SK-N-SH (cell line): ENCODE results near the gene RGS13.

ENCODE experiments used
- EP300 ChIP-seq, 2 experiments: IDR thresholded peaks; 2 replicates each; pipeline versions ENCODE4 v1.4.0 to v1.6.1; 2012; ENCODE audit warnings: borderline replicate concordance in 1 of 2, low read depth in 1 of 2, low read length in 1 of 2
- FOXJ3 ChIP-seq: sonication (generic); formaldehyde crosslinking; IDR thresholded peaks from 2 replicates; pipeline ENCODE4 v1.5.1; 2020; ENCODE audit warnings: mild to moderate bottlenecking, missing genetic modification reagents
- GABPA ChIP-seq: IDR thresholded peaks from 2 replicates; pipeline ENCODE4 v1.4.0; 2012; ENCODE audit warnings: low read depth, mild to moderate bottlenecking
- JUND ChIP-seq: IDR thresholded peaks from 2 replicates; pipeline ENCODE4 v1.4.0; 2012
- MEF2A ChIP-seq: IDR thresholded peaks from 2 replicates; pipeline ENCODE4 v1.4.0; 2012; ENCODE audit warnings: low read depth, borderline replicate concordance
- NRF1 ChIP-seq: IDR thresholded peaks from 2 replicates; pipeline ENCODE4 v1.6.1; 2012; ENCODE audit warnings: low read depth, mild to moderate bottlenecking, low read length
- POLR2AphosphoS5 ChIP-seq: IDR thresholded peaks from 2 replicates; pipeline ENCODE4 v1.6.1; 2012; ENCODE audit warnings: low read depth, low read length
- RAD21 ChIP-seq: IDR thresholded peaks from 2 replicates; pipeline ENCODE4 v1.6.1; 2012; ENCODE audit warnings: mild to moderate bottlenecking, low read length
- SIN3A ChIP-seq: IDR thresholded peaks from 2 replicates; pipeline ENCODE4 v1.6.1; 2012; ENCODE audit warnings: low read depth, mild to moderate bottlenecking, low read length, moderate library complexity, borderline replicate concordance
- YY1 ChIP-seq: IDR thresholded peaks from 2 replicates; pipeline ENCODE4 v1.4.0; 2012; ENCODE audit warnings: low read depth, mild to moderate bottlenecking
- TF ChIP-seq, protein P1 (sequence below): fragments of 200-600 bp; sonication (generic); IDR thresholded peaks from 2 replicates; pipeline ENCODE4 v1.6.1; 2017; ENCODE audit warnings: antibody characterized with exemption, mild to moderate bottlenecking, moderate library complexity
- TF ChIP-seq, protein P2 (sequence below): IDR thresholded peaks from 2 replicates; pipeline ENCODE4 v1.4.0; 2012; ENCODE audit warnings: low read depth, borderline replicate concordance

DNA sequence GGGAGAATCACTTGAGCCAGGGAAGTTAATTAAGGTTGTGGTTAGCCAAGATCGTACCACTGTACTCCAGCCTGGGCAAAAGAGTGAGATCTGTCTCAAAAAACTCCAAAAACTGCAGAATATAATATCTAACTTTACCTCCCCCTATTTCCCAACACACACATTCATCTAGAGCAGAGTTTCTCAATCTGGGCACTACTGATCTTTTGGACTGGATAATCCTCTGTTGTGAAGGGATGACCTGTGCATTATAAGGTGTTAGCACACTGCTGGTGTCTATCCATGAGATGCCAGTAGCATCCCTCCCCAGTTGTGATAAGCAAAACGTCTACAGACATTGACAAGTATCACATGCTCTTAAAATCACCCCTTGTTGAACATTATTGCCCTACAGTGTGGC lies 61.8 kb downstream of the RGS13 start:
- TF ChIP-seq SIN3A, result no peak
- TF ChIP-seq, protein P1, sequence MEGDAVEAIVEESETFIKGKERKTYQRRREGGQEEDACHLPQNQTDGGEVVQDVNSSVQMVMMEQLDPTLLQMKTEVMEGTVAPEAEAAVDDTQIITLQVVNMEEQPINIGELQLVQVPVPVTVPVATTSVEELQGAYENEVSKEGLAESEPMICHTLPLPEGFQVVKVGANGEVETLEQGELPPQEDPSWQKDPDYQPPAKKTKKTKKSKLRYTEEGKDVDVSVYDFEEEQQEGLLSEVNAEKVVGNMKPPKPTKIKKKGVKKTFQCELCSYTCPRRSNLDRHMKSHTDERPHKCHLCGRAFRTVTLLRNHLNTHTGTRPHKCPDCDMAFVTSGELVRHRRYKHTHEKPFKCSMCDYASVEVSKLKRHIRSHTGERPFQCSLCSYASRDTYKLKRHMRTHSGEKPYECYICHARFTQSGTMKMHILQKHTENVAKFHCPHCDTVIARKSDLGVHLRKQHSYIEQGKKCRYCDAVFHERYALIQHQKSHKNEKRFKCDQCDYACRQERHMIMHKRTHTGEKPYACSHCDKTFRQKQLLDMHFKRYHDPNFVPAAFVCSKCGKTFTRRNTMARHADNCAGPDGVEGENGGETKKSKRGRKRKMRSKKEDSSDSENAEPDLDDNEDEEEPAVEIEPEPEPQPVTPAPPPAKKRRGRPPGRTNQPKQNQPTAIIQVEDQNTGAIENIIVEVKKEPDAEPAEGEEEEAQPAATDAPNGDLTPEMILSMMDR, result no peak
- TF ChIP-seq, protein P2, sequence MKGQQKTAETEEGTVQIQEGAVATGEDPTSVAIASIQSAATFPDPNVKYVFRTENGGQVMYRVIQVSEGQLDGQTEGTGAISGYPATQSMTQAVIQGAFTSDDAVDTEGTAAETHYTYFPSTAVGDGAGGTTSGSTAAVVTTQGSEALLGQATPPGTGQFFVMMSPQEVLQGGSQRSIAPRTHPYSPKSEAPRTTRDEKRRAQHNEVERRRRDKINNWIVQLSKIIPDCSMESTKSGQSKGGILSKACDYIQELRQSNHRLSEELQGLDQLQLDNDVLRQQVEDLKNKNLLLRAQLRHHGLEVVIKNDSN, result no peak
- no peak for TF ChIP-seq NRF1
- TF ChIP-seq EP300 (IDR thresholded peaks at IDR 0.05; ENCODE audit: borderline replicate concordance in 1 of 2, low read depth in 1 of 2, low read length in 1 of 2), result no peak
- no peak for TF ChIP-seq JUND
- TF ChIP-seq RAD21, result no peak
- TF ChIP-seq YY1, result no peak
- no peak for TF ChIP-seq MEF2A
- TF ChIP-seq FOXJ3, result no peak
- TF ChIP-seq POLR2AphosphoS5, result no peak
- TF ChIP-seq GABPA, result no peak
